GM21528 (cell line): Measurements from ENCODE around the gene XRCC1.
A peak's percentile ranks its signal among the peaks of the same experiment; 100 is the strongest.

ENCODE experiments used
- ATAC-seq: cut with Tn5 transposase; IDR thresholded peaks from one replicate; pipeline ENCODE4 v1.9.1; 2021; ENCODE audit warnings: mild to moderate bottlenecking, moderate library complexity; ENCODE audit not compliant: unreplicated experiment, low FRiP score

Gene XRCC1, protein sequence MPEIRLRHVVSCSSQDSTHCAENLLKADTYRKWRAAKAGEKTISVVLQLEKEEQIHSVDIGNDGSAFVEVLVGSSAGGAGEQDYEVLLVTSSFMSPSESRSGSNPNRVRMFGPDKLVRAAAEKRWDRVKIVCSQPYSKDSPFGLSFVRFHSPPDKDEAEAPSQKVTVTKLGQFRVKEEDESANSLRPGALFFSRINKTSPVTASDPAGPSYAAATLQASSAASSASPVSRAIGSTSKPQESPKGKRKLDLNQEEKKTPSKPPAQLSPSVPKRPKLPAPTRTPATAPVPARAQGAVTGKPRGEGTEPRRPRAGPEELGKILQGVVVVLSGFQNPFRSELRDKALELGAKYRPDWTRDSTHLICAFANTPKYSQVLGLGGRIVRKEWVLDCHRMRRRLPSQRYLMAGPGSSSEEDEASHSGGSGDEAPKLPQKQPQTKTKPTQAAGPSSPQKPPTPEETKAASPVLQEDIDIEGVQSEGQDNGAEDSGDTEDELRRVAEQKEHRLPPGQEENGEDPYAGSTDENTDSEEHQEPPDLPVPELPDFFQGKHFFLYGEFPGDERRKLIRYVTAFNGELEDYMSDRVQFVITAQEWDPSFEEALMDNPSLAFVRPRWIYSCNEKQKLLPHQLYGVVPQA

GRCh38 chr19:43575156-43575950 is at the start of gene XRCC1, which contains the start of gene PINLYP:
TSS of gene XRCC1 (minus strand) at chr19:43575527. CDS start at chr19:43575458, 69 bp downstream.
TSS of gene PINLYP (plus strand) at chr19:43575801. CDS start at chr19:43577192, 1,391 bp downstream.
- ATAC-seq, result peak; percentile 92

GRCh38 chr19:43624933-43625332 is 49.6 kb upstream of the XRCC1 start:
- ATAC-seq, result no peak

DNA sequence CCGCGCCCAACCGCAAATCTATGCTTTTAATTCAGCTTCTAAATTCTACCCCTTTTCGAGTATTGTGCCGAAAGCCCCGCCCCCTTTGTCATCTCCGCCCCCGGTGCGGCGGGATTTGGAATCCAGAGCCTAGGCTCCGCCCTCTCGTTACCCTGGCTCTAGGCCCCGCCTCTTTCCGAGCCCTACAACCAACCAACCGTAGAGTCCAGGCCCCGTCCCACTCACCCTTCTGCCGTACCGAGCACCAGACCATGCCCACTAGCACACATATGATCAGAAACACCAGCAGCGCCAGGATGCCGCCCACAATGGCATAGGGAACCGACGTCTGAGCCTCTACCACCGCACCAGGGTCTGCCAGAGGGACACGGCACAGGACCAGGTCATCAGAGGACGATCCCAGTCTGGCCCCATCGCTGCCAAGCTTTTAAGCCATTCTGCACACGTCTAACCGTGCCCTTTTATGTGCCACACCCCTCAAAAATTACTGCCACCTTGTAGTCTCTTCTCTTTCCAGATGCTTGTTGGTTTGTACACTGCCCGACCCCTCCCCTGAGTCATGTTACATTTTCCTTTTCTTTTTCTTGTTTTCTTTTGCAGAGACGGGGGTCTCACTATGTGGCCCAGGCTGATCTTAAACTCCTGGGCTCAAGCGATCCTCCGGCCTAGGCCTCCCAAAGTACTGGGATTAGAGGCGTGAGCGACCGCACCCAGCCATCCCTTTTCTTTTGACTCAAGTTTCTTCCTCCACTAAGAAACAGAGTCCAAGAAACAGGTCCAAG is 48.8 kb upstream of the XRCC1 start:
- ATAC-seq, result no peak

DNA sequence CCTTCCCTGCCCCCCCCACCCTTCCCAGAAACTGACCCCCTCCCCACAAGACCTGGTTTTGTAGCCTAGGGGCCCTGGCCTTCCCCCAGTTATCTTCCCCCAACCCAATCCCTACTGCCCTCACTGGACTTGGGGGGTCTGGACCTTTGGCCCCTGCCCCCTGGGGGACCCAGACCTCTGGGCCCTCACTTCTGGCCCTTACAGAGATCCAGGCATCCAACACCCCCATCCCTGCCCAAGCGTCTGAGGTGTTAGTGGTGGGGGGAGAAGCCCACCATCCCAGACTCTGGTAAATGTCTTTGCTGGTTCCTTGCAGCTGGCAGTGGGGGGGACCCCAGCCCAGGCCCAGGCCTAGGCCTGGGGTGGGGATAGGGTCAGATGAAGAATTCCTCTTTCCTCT is 47.6 kb upstream of the XRCC1 start:
- ATAC-seq, result no peak

DNA sequence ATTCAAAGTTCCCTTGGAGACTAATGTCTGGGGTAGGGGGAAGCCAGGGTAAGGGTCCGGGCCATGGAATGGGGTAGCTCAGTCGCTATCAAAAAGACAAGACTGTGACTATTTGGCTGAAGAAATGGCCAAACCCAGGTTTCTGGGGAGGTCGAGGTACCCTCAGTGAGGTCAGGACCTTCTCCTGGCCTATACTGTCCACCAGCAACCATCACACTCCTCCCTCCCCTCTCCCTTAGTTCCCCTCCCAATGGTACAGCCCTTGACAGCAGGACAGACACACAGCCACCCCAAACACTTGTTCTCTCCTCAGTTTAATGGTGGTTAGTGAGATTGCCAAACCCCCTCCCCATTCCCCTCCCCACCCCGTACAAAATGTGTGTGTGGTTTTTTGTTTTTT is 46.7 kb upstream of the XRCC1 start:
- ATAC-seq, result no peak

DNA sequence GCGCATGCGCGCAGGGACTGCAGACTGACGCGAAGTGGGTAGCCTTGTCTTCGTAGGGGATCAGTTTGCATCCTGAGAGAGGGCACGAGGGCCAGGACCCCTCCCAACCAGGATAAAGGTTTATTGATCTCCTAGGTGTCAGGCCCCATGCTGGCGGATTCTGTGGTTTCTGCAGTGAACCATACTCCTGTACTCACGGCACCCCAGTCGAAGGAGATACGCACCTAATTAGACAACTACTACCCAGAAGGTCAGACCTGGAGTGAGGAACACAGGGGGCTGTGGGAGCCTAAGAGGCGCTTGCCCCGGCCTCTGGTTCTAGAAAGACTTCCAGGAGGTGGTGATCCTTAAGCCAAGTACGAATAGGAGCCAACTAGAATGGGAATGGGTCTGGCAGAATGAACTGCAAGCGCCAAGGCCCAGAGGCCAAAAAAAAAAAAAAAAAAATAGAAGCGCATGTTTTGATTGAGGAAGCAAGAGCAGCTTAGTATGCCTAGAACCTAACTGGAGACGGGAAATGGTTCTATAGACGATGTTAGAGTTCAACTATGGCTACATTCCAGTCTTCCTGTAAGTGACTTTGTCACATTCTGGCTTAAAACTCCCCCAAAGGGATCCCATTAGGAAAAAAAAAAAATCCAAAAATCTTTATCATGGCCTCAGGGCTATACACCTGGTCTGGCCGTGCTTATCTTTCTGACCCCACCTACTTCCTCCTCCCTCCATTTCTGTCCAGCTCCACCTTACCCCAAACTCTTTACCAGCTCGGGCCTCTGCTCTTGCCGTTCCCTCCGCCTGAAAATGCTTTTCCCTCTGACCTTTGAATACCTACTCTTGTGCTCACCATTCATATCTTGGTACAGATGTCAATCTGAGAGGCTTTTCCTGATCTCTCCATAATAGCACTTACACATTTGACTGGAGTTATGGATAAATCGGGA is 45.0 kb upstream of the XRCC1 start:
- ATAC-seq, result no peak

GRCh38 chr19:43619262-43620060 is 44.1 kb upstream of the XRCC1 start, which contains the start of gene ZNF428:
TSS of gene ZNF428 (minus strand) at chr19:43619629. CDS start at chr19:43614304, 5,325 bp downstream.
- peak; percentile 72 for ATAC-seq

DNA sequence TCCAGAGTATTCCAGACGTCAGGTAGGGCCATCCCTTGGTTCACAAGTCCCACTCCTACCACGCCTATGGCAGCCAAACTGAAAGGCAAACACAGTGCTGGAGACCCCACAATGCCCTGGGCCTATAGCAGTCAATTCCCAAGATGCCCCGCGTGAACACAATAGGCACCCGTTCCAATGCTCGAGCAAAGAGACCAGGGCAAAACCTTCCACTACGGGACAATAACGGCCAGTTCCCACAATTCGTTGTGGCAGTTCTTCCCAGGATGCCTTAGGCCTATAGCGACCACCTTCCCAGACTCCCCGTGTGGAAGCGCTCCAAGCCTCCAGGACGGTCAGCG is 43.6 kb upstream of the XRCC1 start:
- ATAC-seq, result peak; percentile 25

DNA sequence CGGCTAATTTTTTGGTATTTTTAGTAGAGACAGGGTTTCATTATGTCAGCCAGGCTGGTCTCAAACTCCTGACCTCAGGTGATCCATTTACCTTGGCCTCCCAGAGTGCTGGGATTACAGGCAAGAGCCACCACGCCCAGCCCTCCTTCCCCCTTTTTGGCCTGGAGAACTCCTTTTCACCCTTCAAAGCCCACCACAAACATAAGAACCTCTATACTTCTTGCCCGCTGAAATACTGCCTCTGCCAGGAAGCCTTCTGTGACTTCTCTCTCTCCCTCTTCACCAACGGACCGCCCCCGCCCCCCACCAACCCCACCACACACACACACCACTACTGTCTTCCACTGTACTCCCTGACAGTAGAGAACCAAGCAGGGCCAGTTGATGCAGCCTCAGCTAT is 41.6 kb upstream of the XRCC1 start:
- no peak for ATAC-seq

DNA sequence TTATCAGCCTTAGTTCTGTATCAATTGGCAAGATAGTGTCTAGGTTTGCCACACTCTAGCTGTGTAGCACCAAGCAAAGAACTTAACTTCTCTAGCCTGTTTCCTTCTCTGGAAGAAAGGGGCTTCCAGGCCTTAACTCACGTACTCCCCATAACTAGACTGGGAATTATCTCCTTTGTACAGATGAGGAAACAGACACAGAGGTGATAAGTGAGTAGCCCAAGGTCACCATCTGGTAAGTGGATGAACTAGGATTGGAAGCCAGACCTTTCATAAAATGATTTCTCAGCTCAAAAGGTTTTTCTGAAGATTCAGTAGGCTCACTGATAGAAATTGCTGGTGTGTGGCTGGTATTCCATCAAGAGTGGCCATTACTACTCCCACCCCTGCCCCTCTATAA is 41.0 kb upstream of the XRCC1 start:
- no peak for ATAC-seq

GRCh38 chr19:43612374-43612773 is 37.0 kb upstream of the XRCC1 start:
- ATAC-seq, result no peak

DNA sequence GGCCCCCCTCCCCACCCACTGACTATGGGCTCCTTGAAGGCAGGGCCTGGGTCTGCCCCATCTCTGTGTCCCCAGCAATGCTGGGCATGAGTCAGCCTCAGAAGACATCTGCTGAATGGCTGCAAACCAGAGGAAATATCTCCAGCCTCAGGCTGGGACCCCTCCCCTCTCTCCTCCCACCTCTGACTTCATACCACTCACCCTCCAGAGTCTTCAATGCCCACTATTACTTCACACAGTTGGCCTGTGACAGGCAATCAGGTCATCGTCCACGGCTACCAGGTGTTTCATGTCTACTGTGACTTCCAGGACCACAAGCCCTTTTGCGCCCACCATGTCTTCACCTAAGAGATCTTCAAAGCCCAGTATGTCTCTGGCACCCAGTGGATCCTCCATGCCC is 36.5 kb upstream of the XRCC1 start, which contains the start of gene SRRM5:
TSS of gene SRRM5 (plus strand) at position 301 of the 400 bp plus-strand sequence. CDS start at position 335, 34 bp downstream.
- ATAC-seq, result no peak

DNA sequence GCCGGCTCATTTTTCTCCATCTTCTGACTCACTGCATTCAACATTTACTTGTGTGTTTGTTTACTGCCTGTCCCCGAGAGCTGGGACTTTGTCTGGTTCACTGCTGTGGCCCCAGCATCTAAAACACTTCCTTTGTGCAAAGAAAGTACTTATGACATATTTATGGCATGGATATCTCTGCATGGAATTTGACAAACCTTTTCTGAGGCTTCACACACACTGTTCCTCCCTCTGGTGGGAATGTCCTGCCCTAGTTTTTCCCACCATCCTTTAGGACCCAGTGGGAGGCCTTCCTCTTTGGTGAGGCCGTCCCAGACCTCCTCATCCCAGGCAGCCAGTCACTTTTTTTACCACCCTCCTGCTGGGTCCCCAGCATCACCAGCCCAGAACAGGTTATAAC is 35.2 kb upstream of the XRCC1 start:
- ATAC-seq, result no peak

GRCh38 chr19:43609872-43610271 is 34.5 kb upstream of the XRCC1 start:
- no peak for ATAC-seq

- no peak for ATAC-seq
Observed at GRCh38 chr19:43607238-43608205, 32.2 kb upstream of the XRCC1 start.

GRCh38 chr19:43606569-43607229 is 31.4 kb upstream of the XRCC1 start:
- ATAC-seq, result no peak
